Measurements from ENCODE around the gene MYCT1. TPM values are rescaled to one million over a fixed set of nuclear protein-coding genes. Genes with fewer than 3 reads are reported as not detected.

MYCT1 gene, protein sequence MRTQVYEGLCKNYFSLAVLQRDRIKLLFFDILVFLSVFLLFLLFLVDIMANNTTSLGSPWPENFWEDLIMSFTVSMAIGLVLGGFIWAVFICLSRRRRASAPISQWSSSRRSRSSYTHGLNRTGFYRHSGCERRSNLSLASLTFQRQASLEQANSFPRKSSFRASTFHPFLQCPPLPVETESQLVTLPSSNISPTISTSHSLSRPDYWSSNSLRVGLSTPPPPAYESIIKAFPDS
- under 0.01 and 0.11 TPM in 2 replicates for total RNA-seq

DNA sequence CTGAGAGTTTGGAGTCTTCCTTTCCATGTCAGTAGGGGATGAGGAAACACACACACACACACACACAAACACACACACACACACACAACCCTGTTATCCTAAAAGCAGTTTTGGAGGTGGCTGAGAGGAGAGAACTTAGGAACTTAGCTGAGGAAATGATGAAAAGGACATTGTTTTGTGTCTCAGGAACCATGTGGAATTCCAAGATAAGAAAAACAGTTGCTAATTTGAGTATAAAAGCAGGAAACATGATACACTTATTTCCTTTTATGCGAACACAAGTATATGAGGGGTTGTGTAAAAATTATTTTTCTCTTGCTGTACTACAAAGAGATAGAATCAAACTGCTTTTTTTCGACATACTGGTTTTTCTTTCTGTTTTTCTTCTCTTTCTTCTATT lies at the start of gene MYCT1:
Gene MYCT1, plus strand, starts transcription at position 264 of the 400 bp plus-strand sequence. Its CDS starts 6 bp downstream, at position 270.

DNA sequence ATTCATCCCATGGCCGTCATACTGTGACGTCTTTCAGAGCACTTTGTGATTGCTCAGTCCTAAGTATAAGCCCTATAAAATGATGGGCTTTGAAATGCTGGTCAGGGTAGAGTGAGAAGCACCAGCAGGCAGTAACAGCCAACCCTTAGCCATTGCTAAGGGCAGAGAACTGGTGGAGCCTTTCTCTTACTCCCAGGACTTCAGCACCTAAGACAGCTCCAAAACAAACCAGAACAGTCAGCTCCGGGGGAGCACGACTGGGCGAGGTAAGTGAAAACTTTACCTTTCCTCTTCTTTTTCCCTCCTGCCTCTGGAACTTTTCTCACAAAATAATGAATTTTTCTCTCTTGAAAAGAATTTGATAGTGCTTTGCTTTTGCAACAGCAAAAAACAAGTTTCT lies 53.0 kb downstream of the MYCT1 start, which contains the start of gene VIP:
Gene VIP, plus strand, starts transcription at position 104 of the 400 bp plus-strand sequence. CDS start 1,381 bp downstream, outside the sequence.

Other genes starting within 250 kb of the MYCT1 start
- gene SYNE1, start 60.5 kb upstream of the MYCT1 start, total RNA-seq, result 123 and 217 TPM in 2 replicates
- gene VIP, start 52.9 kb downstream of the MYCT1 start, total RNA-seq, result not detected in 2 replicates